Effector memory CD8-positive, alpha-beta T cell (primary cell): Measurements from ENCODE around the gene POLR3A.

ENCODE experiments used
- ATAC-seq: fragments of 150-1000 bp; cut with Tn5 transposase; replicated peaks from 2 replicates; pipeline ENCODE4 v1.10.0; 2021; ENCODE audit warnings: mild to moderate bottlenecking, moderate library complexity
- DNase-seq, 3 experiments: peaks; one replicate each; pipeline ENCODE4 v3.0.0; 2021
- H3K27ac Mint-ChIP-seq, 2 donors: one replicate each; pipeline ENCODE4 v1.8.0; 2022; ENCODE audit warnings: mild to moderate bottlenecking in 2 of 2, mixed read lengths in 2 of 2, moderate library complexity in 2 of 2
- H3K27me3 Mint-ChIP-seq, 2 donors: one replicate each; pipeline ENCODE4 v1.8.0; 2022; ENCODE audit warnings: mixed read lengths in 2 of 2
- H3K36me3 Mint-ChIP-seq: one replicate; pipeline ENCODE4 v1.8.0; 2022; ENCODE audit warnings: mild to moderate bottlenecking, moderate library complexity, mixed read lengths; ENCODE audit not compliant: insufficient read depth
- H3K4me1 Mint-ChIP-seq, 2 donors: one replicate each; pipeline ENCODE4 v1.8.0; 2022; ENCODE audit warnings: low read depth in 2 of 2, mixed read lengths in 2 of 2
- H3K4me3 Mint-ChIP-seq, 2 donors: one replicate each; pipeline ENCODE4 v1.8.0; 2022; ENCODE audit warnings: mild to moderate bottlenecking in 2 of 2, mixed read lengths in 2 of 2, moderate library complexity in 2 of 2
- H3K9me3 Mint-ChIP-seq, 2 donors: one replicate each; pipeline ENCODE4 v1.8.0; 2022; ENCODE audit warnings: mixed read lengths in 2 of 2

Gene POLR3A

GRCh38 chr10:77961668-77962067 lies 67.6 kb downstream of the POLR3A start:
- Mint-ChIP-seq H3K36me3 (peaks cover 2% of the 10 kb centered on the region), H3K27me3 (peaks cover 6 to 47% of the 10 kb centered on the region in 2 donors), H3K4me3 (no peak overlapping the region), H3K4me1 (no peaks in the 10 kb centered on the region), H3K9me3 (peaks cover 0 to 3% of the 10 kb centered on the region in 2 donors), H3K27ac (no peak overlapping the region)
- DNase-seq = no peak
- no peak for ATAC-seq

DNA sequence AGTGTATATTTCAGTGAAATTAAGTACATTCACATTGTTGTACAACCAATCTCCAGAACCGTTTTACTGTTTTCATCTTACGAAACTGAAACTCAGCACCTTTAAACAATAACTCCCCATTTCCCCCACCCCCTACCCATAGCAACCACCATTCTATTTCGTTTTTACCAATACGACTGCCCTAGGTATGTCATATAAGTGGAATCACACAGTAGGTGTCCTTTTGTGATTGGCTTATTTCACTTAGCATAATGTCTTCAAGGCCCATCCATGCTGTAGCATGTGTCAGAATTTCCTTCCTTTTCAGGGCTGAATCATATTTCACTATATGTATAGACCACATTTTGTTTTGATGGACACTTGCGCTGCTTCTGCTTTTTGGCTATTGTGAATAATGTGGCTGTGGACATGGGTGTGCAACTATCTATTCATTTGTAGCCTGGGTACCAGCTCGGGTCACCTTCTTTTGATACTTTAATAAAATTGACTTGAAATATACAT lies 68.4 kb downstream of the POLR3A start:
- Mint-ChIP-seq H3K27me3 (peaks cover 13 to 50% of the 10 kb centered on the region in 2 donors), H3K36me3 (peaks cover 2% of the 10 kb centered on the region), H3K9me3 (peaks cover 0 to 3% of the 10 kb centered on the region in 2 donors), H3K27ac (no peak overlapping the region), H3K4me3 (no peak overlapping the region), H3K4me1 (no peaks in the 10 kb centered on the region)
- DNase-seq (no peak), ATAC-seq (no peak)

DNA sequence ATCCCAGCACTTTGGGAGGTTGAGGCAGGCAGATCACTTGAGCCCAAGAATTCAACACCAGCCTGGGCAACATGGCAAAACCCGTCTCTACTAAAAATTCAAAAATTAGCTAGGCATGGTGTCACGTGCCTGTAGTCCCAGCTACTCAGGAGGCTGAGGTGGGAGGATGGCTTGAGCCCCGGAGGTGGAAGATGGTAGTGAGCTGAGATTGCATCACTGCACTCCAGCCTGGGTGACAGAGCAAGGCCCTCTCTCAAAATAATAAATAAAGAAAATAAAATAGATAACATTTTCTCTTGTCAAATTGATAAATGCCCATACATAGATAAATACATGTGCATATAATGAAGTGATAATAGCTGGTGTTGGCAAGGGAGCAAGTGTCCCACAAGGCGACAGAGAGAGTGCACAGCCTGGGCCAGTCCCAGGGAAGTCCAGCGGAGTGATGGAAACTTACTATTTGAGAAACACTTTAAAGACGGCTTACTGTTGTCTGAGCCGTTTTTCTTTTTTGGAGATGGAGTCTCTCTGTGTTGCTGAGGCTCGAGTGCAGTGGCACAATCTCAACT lies 69.3 kb downstream of the POLR3A start:
- H3K36me3 Mint-ChIP-seq = peaks cover 2% of the 10 kb centered on the region
- peaks cover 13 to 50% of the 10 kb centered on the region in 2 donors for H3K27me3 Mint-ChIP-seq
- no peak overlapping the region for H3K27ac Mint-ChIP-seq
- H3K4me1 Mint-ChIP-seq = no peaks in the 10 kb centered on the region
- ATAC-seq (no peak), DNase-seq (no peak)
- peaks cover 0 to 3% of the 10 kb centered on the region in 2 donors for H3K9me3 Mint-ChIP-seq
- H3K4me3 Mint-ChIP-seq = no peak overlapping the region

GRCh38 chr10:77959384-77959783 lies 69.9 kb downstream of the POLR3A start:
- no peak for ATAC-seq
- peaks cover 2% of the 10 kb centered on the region for H3K36me3 Mint-ChIP-seq
- no peak overlapping the region for H3K4me3 Mint-ChIP-seq
- peaks cover 0 to 3% of the 10 kb centered on the region in 2 donors for H3K9me3 Mint-ChIP-seq
- H3K4me1 Mint-ChIP-seq = no peaks in the 10 kb centered on the region
- peaks cover 9 to 44% of the 10 kb centered on the region in 2 donors for H3K27me3 Mint-ChIP-seq
- no peak overlapping the region for H3K27ac Mint-ChIP-seq
- DNase-seq = no peak

GRCh38 chr10:77955136-77955535 lies 74.2 kb downstream of the POLR3A start:
- H3K4me3 Mint-ChIP-seq = no peak overlapping the region

DNA sequence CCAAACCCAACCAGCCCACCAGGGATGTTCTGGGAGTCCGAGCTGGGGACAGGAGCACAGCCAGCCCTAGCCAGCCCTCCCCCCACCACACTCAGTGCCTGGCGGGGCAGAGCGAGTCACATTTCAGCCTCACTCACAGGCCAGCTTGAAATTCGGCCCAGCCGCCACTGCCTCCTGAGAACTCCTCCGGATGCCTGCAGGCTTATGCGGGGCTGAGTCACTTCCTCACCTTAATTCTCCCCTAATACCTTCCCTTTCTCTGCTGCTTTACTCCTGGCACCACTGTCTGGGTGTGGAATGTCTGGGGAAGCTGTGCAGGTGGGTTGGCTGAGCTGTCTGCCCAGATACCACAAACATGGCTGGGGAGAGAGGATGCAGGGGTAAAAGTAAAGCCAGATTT lies 80.1 kb downstream of the POLR3A start:
- no peaks in the 10 kb centered on the region for H3K36me3 Mint-ChIP-seq
- no peak overlapping the region for H3K27ac Mint-ChIP-seq
- peaks cover 23 to 47% of the 10 kb centered on the region in 2 donors for H3K27me3 Mint-ChIP-seq
- no peaks in the 10 kb centered on the region for H3K4me1 Mint-ChIP-seq
- no peak for ATAC-seq
- H3K9me3 Mint-ChIP-seq = peaks cover 3 to 9% of the 10 kb centered on the region in 2 donors
- no peak overlapping the region for H3K4me3 Mint-ChIP-seq
- DNase-seq = no peak

More at GRCh38 chr10:77955136-77955535, 74.2 kb downstream of the POLR3A start:
- DNase-seq = no peak
- Mint-ChIP-seq H3K9me3 (peaks cover 3 to 9% of the 10 kb centered on the region in 2 donors), H3K4me1 (no peaks in the 10 kb centered on the region), H3K36me3 (peaks cover 2% of the 10 kb centered on the region), H3K27me3 (peaks cover 15 to 42% of the 10 kb centered on the region in 2 donors), H3K27ac (no peak overlapping the region)
- no peak for ATAC-seq

DNA sequence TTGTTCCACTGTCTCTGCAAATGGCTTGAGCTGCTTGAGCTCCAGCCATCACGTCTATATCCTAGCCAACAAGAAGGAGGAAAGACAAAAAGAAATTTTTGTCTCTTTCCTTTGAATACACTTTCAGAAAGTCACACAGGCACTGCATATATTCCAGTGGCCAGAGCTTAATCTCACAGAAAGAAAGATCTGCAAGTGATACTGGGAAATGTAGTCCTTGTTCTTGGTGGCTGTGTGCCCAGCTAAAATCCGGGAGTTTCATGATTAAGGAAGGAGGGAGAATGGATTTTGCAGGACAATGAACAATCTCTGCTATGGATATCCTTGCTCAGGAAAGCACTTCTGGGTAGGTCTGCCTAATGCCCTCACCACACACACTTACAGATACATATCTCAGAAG lies 83.2 kb downstream of the POLR3A start:
- peaks cover 3 to 9% of the 10 kb centered on the region in 2 donors for H3K9me3 Mint-ChIP-seq
- H3K4me1 Mint-ChIP-seq = no peaks in the 10 kb centered on the region
- no peaks in the 10 kb centered on the region for H3K36me3 Mint-ChIP-seq
- DNase-seq (no peak), ATAC-seq (no peak)
- no peak overlapping the region for H3K27ac Mint-ChIP-seq
- H3K4me3 Mint-ChIP-seq = no peak overlapping the region
- peaks cover 23 to 60% of the 10 kb centered on the region in 2 donors for H3K27me3 Mint-ChIP-seq

- H3K9me3 Mint-ChIP-seq = no peaks in the 10 kb centered on the region
- no peak overlapping the region for H3K4me3 Mint-ChIP-seq
- H3K27ac Mint-ChIP-seq = no peak overlapping the region
- DNase-seq (no peak), ATAC-seq (no peak)
- H3K36me3 Mint-ChIP-seq = no peaks in the 10 kb centered on the region
- peaks cover 16 to 51% of the 10 kb centered on the region in 2 donors for H3K27me3 Mint-ChIP-seq
- H3K4me1 Mint-ChIP-seq = no peaks in the 10 kb centered on the region
These were observed 84.8 kb downstream of the POLR3A start for GRCh38 chr10:77944519-77944918.

GRCh38 chr10:77943121-77943901 lies 86.0 kb downstream of the POLR3A start:
- H3K9me3 Mint-ChIP-seq = no peaks in the 10 kb centered on the region
- peaks cover 7 to 39% of the 10 kb centered on the region in 2 donors for H3K27me3 Mint-ChIP-seq
- H3K27ac Mint-ChIP-seq = no peak overlapping the region
- ATAC-seq = no peak
- H3K4me1 Mint-ChIP-seq = no peaks in the 10 kb centered on the region
- no peaks in the 10 kb centered on the region for H3K36me3 Mint-ChIP-seq
- DNase-seq = no peak
- H3K4me3 Mint-ChIP-seq = no peak overlapping the region

DNA sequence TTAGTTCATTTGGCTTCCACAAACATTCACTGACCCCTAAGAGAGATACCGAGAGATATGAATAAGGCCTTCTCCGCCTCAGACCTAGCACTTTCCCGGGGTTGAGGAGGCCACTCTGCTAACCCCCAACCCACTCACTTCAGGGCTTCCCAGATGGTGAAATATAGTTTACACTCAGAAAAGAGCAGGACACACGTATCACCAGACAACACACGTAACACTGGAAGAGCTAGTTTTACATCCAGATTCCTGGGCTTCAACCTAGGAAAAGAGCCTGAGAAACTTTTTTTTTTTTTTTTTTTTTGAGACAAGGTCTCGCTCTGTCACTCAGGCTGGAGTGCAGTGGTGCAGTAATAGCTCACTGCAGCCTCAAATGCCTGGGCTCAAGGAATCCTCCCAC lies 87.5 kb downstream of the POLR3A start:
- Mint-ChIP-seq H3K27me3 (peaks cover 7 to 39% of the 10 kb centered on the region in 2 donors), H3K36me3 (no peaks in the 10 kb centered on the region), H3K4me3 (no peak overlapping the region), H3K9me3 (no peaks in the 10 kb centered on the region), H3K4me1 (no peaks in the 10 kb centered on the region), H3K27ac (no peak overlapping the region)
- DNase-seq = no peak
- no peak for ATAC-seq

GRCh38 chr10:77940627-77941026 lies 88.7 kb downstream of the POLR3A start:
- DNase-seq = no peak
- no peak for ATAC-seq
- Mint-ChIP-seq H3K27me3 (peaks cover 7 to 32% of the 10 kb centered on the region in 2 donors), H3K9me3 (no peaks in the 10 kb centered on the region), H3K4me3 (no peak overlapping the region), H3K4me1 (no peaks in the 10 kb centered on the region), H3K36me3 (no peaks in the 10 kb centered on the region), H3K27ac (no peak overlapping the region)

GRCh38 chr10:77940225-77940624 lies 89.1 kb downstream of the POLR3A start:
- Mint-ChIP-seq H3K27me3 (peaks cover 7 to 28% of the 10 kb centered on the region in 2 donors), H3K36me3 (no peaks in the 10 kb centered on the region), H3K4me1 (no peaks in the 10 kb centered on the region), H3K4me3 (no peak overlapping the region), H3K27ac (no peak overlapping the region), H3K9me3 (no peaks in the 10 kb centered on the region)
- no peak for DNase-seq
- no peak for ATAC-seq

GRCh38 chr10:77939561-77940001 lies 89.7 kb downstream of the POLR3A start:
- Mint-ChIP-seq H3K27me3 (peaks cover 4 to 22% of the 10 kb centered on the region in 2 donors), H3K27ac (no peak overlapping the region), H3K36me3 (no peaks in the 10 kb centered on the region), H3K4me1 (no peaks in the 10 kb centered on the region), H3K4me3 (no peak overlapping the region), H3K9me3 (no peaks in the 10 kb centered on the region)
- no peak for ATAC-seq
- DNase-seq = no peak
